Cardiac muscle cell (in vitro differentiated cells and primary cell): ENCODE measurements around the gene BOC. TPM values are rescaled to one million over a fixed set of nuclear protein-coding genes. Genes with fewer than 3 reads are reported as not detected.

ENCODE experiments used
- DNase-seq, 2 donors: peaks; one replicate each; pipeline versions ENCODE4 v3.0.0 to v3.0.0-alpha.2; 2010 to 2017; ENCODE audit warnings: low read depth in 1 of 2, low spot score in 1 of 2
- H3K27ac ChIP-seq: fragments of 200-600 bp; sonication (generic); 2 replicates; pipeline ENCODE4 v1.5.1; 2016
- H3K27me3 ChIP-seq: fragments of 200-600 bp; sonication (generic); 2 replicates; pipeline ENCODE4 v1.6.0; 2016; ENCODE audit warnings: control low read depth
- H3K36me3 ChIP-seq: fragments of 200-600 bp; sonication (generic); 2 replicates; pipeline ENCODE4 v1.5.1; 2016; ENCODE audit warnings: control low read depth
- H3K4me1 ChIP-seq: fragments of 200-600 bp; sonication (generic); 2 replicates; pipeline ENCODE4 v1.8.1; 2017; ENCODE audit warnings: low read depth, mild to moderate bottlenecking, mixed run types
- H3K4me3 ChIP-seq: fragments of 200-600 bp; sonication (generic); 2 replicates; pipeline ENCODE4 v1.5.1; 2016; ENCODE audit warnings: mild to moderate bottlenecking
- H3K9me3 ChIP-seq: fragments of 200-600 bp; sonication (generic); 2 replicates; pipeline ENCODE4 v1.5.1; 2017; ENCODE audit warnings: low read depth, mild to moderate bottlenecking, control low read depth
- CTCF ChIP-seq: IDR thresholded peaks from 2 replicates; pipeline ENCODE4 v1.5.1; 2012; ENCODE audit warnings: low read depth, mild to moderate bottlenecking, low read length
- polyA plus RNA-seq: library from polyadenylated mRNA; unstranded; fragments of >200 nt; fragmentation: Nextera tagmentation; extraction: Ambion mirVana; gene quantifications from 2 replicates; pipeline ENCODE4 v1.2.1, GENCODE V29; 2016
- total RNA-seq: library from RNA; depleted of rRNA; stranded (reverse); fragments of >200 nt; gene quantifications from 2 replicates; pipeline ENCODE4 v1.2.3, GENCODE V29; 2016

Gene BOC
- total and polyA plus RNA-seq, 2 experiments from 2014 or later = 9.5 to 14.1 TPM

- DNase-seq = no peak
- H3K36me3 ChIP-seq = no peaks in the 10 kb centered on the region
- no peaks in the 10 kb centered on the region for H3K9me3 ChIP-seq
- no peak overlapping the region for H3K27ac ChIP-seq
- no peaks in the 10 kb centered on the region for H3K27me3 ChIP-seq
- peaks cover 10% of the 10 kb centered on the region for H3K4me1 ChIP-seq
- no peak overlapping the region for H3K4me3 ChIP-seq
- TF ChIP-seq CTCF = no peak
Measured at GRCh38 chr3:113277414-113277813, 66.1 kb downstream of the BOC start.

- Histone ChIP-seq H3K4me1 (peaks cover 10% of the 10 kb centered on the region), H3K27me3 (no peaks in the 10 kb centered on the region)
Measured at GRCh38 chr3:113277941-113278598, 66.7 kb downstream of the BOC start.

GRCh38 chr3:113278599-113278955 lies 67.2 kb downstream of the BOC start:
- no peaks in the 10 kb centered on the region for H3K36me3 ChIP-seq
- no peak overlapping the region for H3K4me3 ChIP-seq
- TF ChIP-seq CTCF = no peak
- no peaks in the 10 kb centered on the region for H3K27me3 ChIP-seq
- H3K4me1 ChIP-seq = peaks cover 10% of the 10 kb centered on the region
- H3K27ac ChIP-seq = no peak overlapping the region
- DNase-seq = no peak
- H3K9me3 ChIP-seq = no peaks in the 10 kb centered on the region

More at GRCh38 chr3:113277941-113278598, 66.7 kb downstream of the BOC start:
- Histone ChIP-seq H3K27ac (no peak overlapping the region), H3K9me3 (no peaks in the 10 kb centered on the region), H3K4me3 (no peak overlapping the region), H3K36me3 (no peaks in the 10 kb centered on the region)
- no peak for DNase-seq
- no peak for TF ChIP-seq CTCF

- H3K4me1 ChIP-seq = peaks cover 10% of the 10 kb centered on the region
- no peaks in the 10 kb centered on the region for H3K9me3 ChIP-seq
- no peak overlapping the region for H3K27ac ChIP-seq
- no peaks in the 10 kb centered on the region for H3K27me3 ChIP-seq
- H3K36me3 ChIP-seq = no peaks in the 10 kb centered on the region
- DNase-seq = no peak
- H3K4me3 ChIP-seq = no peak overlapping the region
- TF ChIP-seq CTCF = no peak
Measured at GRCh38 chr3:113279686-113280085, 68.3 kb downstream of the BOC start.

GRCh38 chr3:113283306-113283705 lies 71.9 kb downstream of the BOC start:
- H3K4me1 ChIP-seq = peaks cover 4% of the 10 kb centered on the region
- no peak overlapping the region for H3K4me3 ChIP-seq
- no peaks in the 10 kb centered on the region for H3K36me3 ChIP-seq
- H3K27ac ChIP-seq = no peak overlapping the region
- no peaks in the 10 kb centered on the region for H3K27me3 ChIP-seq
- DNase-seq = no peak
- TF ChIP-seq CTCF = no peak
- no peaks in the 10 kb centered on the region for H3K9me3 ChIP-seq
